ENCODE data around the gene ACTN2.

DNA sequence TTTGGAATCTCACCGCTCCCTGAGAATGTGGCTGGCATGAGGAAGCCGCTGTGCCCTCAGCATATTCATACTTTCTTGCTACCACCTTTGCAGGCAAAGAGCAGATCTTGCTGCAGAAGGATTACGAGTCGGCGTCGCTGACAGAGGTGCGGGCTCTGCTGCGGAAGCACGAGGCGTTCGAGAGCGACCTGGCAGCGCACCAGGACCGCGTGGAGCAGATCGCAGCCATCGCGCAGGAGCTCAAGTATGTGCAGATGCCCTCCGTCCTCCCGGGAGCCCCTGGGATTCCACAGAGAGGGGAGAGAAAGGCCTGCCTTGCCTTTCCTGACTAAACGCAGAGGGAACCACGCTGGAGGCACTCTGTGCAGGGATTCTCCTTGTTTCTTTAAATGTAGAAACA, 58.2 kb downstream of the ACTN2 start:
- TF ChIP-seq, protein P1, sequence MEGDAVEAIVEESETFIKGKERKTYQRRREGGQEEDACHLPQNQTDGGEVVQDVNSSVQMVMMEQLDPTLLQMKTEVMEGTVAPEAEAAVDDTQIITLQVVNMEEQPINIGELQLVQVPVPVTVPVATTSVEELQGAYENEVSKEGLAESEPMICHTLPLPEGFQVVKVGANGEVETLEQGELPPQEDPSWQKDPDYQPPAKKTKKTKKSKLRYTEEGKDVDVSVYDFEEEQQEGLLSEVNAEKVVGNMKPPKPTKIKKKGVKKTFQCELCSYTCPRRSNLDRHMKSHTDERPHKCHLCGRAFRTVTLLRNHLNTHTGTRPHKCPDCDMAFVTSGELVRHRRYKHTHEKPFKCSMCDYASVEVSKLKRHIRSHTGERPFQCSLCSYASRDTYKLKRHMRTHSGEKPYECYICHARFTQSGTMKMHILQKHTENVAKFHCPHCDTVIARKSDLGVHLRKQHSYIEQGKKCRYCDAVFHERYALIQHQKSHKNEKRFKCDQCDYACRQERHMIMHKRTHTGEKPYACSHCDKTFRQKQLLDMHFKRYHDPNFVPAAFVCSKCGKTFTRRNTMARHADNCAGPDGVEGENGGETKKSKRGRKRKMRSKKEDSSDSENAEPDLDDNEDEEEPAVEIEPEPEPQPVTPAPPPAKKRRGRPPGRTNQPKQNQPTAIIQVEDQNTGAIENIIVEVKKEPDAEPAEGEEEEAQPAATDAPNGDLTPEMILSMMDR (IDR thresholded peaks at IDR 0.05): no peak
- no peak for TF ChIP-seq EZH2phosphoT487 (IDR thresholded peaks at IDR 0.05)

Data from neural progenitor cell (in vitro differentiated cells).